IMR-90 (cell line): Measurements from ENCODE around the gene CSNK2A3. TPM values are rescaled to one million over a fixed set of nuclear protein-coding genes. Genes with fewer than 3 reads are reported as not detected.

Experiments used
- ATAC-seq: fragments of 200-7000 bp; cut with Tn5 transposase; 2 replicates; pipeline ENCODE4 v1.9.1; 2020; ENCODE audit warnings: low read depth, mild to moderate bottlenecking, moderate library complexity
- BruUV-seq: library from RNA; stranded (reverse); fragments of 400-500 nt; replicated peaks from 2 replicates; lab custom pipeline; 2021; lab: Mats Ljungman, UMichigan
- CTCF ChIA-PET: fragments of 300-600 bp; formaldehyde crosslinking; extraction: SDS; loops from one replicate; lab custom pipeline; 2021; ENCODE audit warnings: antibody characterized with exemption; lab: Yijun Ruan, JAX
- POLR2A ChIA-PET: fragments of 300-600 bp; sonication (Branson Sonifier 250); formaldehyde crosslinking; loops from one replicate; lab custom pipeline; 2022; ENCODE audit warnings: antibody characterized with exemption; ENCODE audit not compliant: unreplicated experiment; lab: Charles Lee
- DNase-seq: peaks from one replicate; pipeline ENCODE4 v3.0.0; 2013
- H2AFZ ChIP-seq: replicated peaks from 2 replicates; pipeline ENCODE3; 2013; ENCODE audit warnings: low read length, mild to moderate bottlenecking; ENCODE audit not compliant: poor library complexity
- H2AK5ac ChIP-seq: 2 replicates; pipeline ENCODE4 v1.6.1; 2013; ENCODE audit warnings: low read depth, low read length, inconsistent platforms
- H2AK9ac ChIP-seq: replicated peaks from 2 replicates; pipeline ENCODE3; 2013; ENCODE audit warnings: mild to moderate bottlenecking, low read depth, low read length, moderate library complexity; ENCODE audit not compliant: poor library complexity
- H2BK120ac ChIP-seq: 2 replicates; pipeline ENCODE4 v1.6.1; 2013; ENCODE audit warnings: low read depth, low read length, inconsistent platforms
- H2BK15ac ChIP-seq: 3 replicates; pipeline ENCODE4 v1.6.1; 2013; ENCODE audit warnings: low read depth, low read length, inconsistent platforms
- H2BK20ac ChIP-seq: 2 replicates; pipeline ENCODE4 v1.6.1; 2013; ENCODE audit warnings: low read depth, mild to moderate bottlenecking, inconsistent platforms, low read length, moderate library complexity
- H2BK5ac ChIP-seq: 2 replicates; pipeline ENCODE4 v1.6.1; 2013; ENCODE audit warnings: mild to moderate bottlenecking, low read depth, low read length, inconsistent platforms; ENCODE audit not compliant: poor library complexity, severe bottlenecking
- H3K14ac ChIP-seq: replicated peaks from 2 replicates; pipeline ENCODE4 v1.6.1; 2013; ENCODE audit warnings: low read depth, low read length, inconsistent platforms
- H3K18ac ChIP-seq: 2 replicates; pipeline ENCODE4 v1.6.1; 2013; ENCODE audit warnings: low read depth, low read length, control low read depth
- H3K23ac ChIP-seq: 2 replicates; pipeline ENCODE4 v1.6.1; 2013; ENCODE audit warnings: low read depth, low read length, inconsistent platforms
- H3K27ac ChIP-seq: 2 replicates; pipeline ENCODE4 v1.5.1; 2013; ENCODE audit warnings: mild to moderate bottlenecking, control low read depth, low read length; ENCODE audit not compliant: insufficient read depth
- H3K27me3 ChIP-seq: 2 replicates; pipeline ENCODE4 v1.6.1; 2013; ENCODE audit warnings: low read length; ENCODE audit not compliant: control insufficient read depth, insufficient read depth
- H3K36me3 ChIP-seq: 2 replicates; pipeline ENCODE4 v1.6.1; 2013; ENCODE audit warnings: low read length, mixed read lengths; ENCODE audit not compliant: control insufficient read depth, insufficient read depth
- H3K4ac ChIP-seq: 2 replicates; pipeline ENCODE4 v1.6.1; 2013; ENCODE audit warnings: low read depth, low read length, inconsistent platforms
- H3K4me1 ChIP-seq: 2 replicates; pipeline ENCODE4 v1.6.1; 2013; ENCODE audit warnings: low read length, mixed read lengths; ENCODE audit not compliant: control insufficient read depth, insufficient read depth
- H3K4me2 ChIP-seq: 2 replicates; pipeline ENCODE4 v1.6.1; 2013; ENCODE audit warnings: low read depth, mild to moderate bottlenecking, control low read depth, low read length, moderate library complexity
- H3K4me3 ChIP-seq: 2 replicates; pipeline ENCODE4 v1.5.1; 2013; ENCODE audit warnings: low read depth, mild to moderate bottlenecking, control low read depth, low read length, moderate library complexity; ENCODE audit not compliant: insufficient read depth
- H3K56ac ChIP-seq: 2 replicates; pipeline ENCODE4 v1.6.1; 2013; ENCODE audit warnings: low read length, inconsistent platforms; ENCODE audit not compliant: insufficient read depth; ENCODE audit errors: extremely low read depth
- H3K79me1 ChIP-seq, 2 experiments: 2 replicates each; pipeline ENCODE4 v1.6.1; 2013; ENCODE audit warnings: low read length in 2 of 2, inconsistent platforms in 1 of 2, low read depth in 1 of 2
- H3K9ac ChIP-seq: 2 replicates; pipeline ENCODE4 v1.6.1; 2013; ENCODE audit warnings: low read depth, low read length, control low read depth
- H3K9me1 ChIP-seq: 2 replicates; pipeline ENCODE4 v1.6.1; 2013; ENCODE audit warnings: low read length, inconsistent platforms; ENCODE audit not compliant: insufficient read depth
- H3K9me3 ChIP-seq: 2 replicates; pipeline ENCODE4 v1.6.1; 2013; ENCODE audit warnings: low read length; ENCODE audit not compliant: control insufficient read depth, insufficient read depth
- H4K20me1 ChIP-seq: 2 replicates; pipeline ENCODE4 v1.6.1; 2013; ENCODE audit warnings: low read length, inconsistent platforms; ENCODE audit not compliant: insufficient read depth
- H4K5ac ChIP-seq: 2 replicates; pipeline ENCODE4 v1.6.1; 2013; ENCODE audit warnings: mild to moderate bottlenecking, low read depth, low read length, control low read depth
- H4K8ac ChIP-seq, 2 experiments: 2 replicates each; pipeline ENCODE4 v1.6.1; 2013; ENCODE audit warnings: low read depth in 2 of 2, low read length in 2 of 2, control low read depth in 1 of 2, inconsistent platforms in 1 of 2
- H4K91ac ChIP-seq: 2 replicates; pipeline ENCODE4 v1.6.1; 2013; ENCODE audit warnings: low read depth, low read length, inconsistent platforms; ENCODE audit not compliant: insufficient read depth
- BHLHE40 ChIP-seq: fragments of 150-350 bp; IDR thresholded peaks from 2 replicates; pipeline ENCODE4 v1.6.1; 2016; ENCODE audit warnings: mild to moderate bottlenecking, low read depth, low read length
- CEBPB ChIP-seq: IDR thresholded peaks from 2 replicates; pipeline ENCODE4 v1.6.1; 2012; ENCODE audit warnings: low read depth, low read length, improper control_type of control experiment
- CHD1 ChIP-seq: IDR thresholded peaks from 2 replicates; pipeline ENCODE4 v1.6.1; 2012; ENCODE audit warnings: low read depth, low read length, improper control_type of control experiment
- FOS ChIP-seq: fragments of 150-350 bp; IDR thresholded peaks from 2 replicates; pipeline ENCODE4 v1.6.1; 2016; ENCODE audit warnings: low read depth, low read length
- MAFK ChIP-seq: IDR thresholded peaks from 2 replicates; pipeline ENCODE4 v1.6.1; 2012; ENCODE audit warnings: low read depth, low read length, improper control_type of control experiment
- MAZ ChIP-seq: IDR thresholded peaks from 2 replicates; pipeline ENCODE4 v1.6.1; 2012; ENCODE audit warnings: low read depth, mild to moderate bottlenecking, low read length, improper control_type of control experiment, moderate library complexity, borderline replicate concordance
- MXI1 ChIP-seq: IDR thresholded peaks from 2 replicates; pipeline ENCODE4 v1.6.1; 2012; ENCODE audit warnings: low read depth, mild to moderate bottlenecking, low read length, moderate library complexity, borderline replicate concordance
- NFE2L2 ChIP-seq: fragments of 150-350 bp; IDR thresholded peaks from 2 replicates; pipeline ENCODE4 v1.6.1; 2016; ENCODE audit warnings: low read depth, mild to moderate bottlenecking, low read length
- POLR2A ChIP-seq: IDR thresholded peaks from 2 replicates; pipeline ENCODE4 v1.6.1; 2012; ENCODE audit warnings: mild to moderate bottlenecking, low read depth, low read length
- RAD21 ChIP-seq: IDR thresholded peaks from 2 replicates; pipeline ENCODE4 v1.6.1; 2012; ENCODE audit warnings: low read length, improper control_type of control experiment
- RCOR1 ChIP-seq: IDR thresholded peaks from 2 replicates; pipeline ENCODE4 v1.6.1; 2012; ENCODE audit warnings: mild to moderate bottlenecking, low read length, improper control_type of control experiment; ENCODE audit not compliant: insufficient replicate concordance
- RFX5 ChIP-seq: IDR thresholded peaks from 2 replicates; pipeline ENCODE4 v1.8.0; 2012; ENCODE audit warnings: low read depth, mild to moderate bottlenecking, low read length, moderate library complexity
- SMC3 ChIP-seq: fragments of 150-350 bp; IDR thresholded peaks from 2 replicates; pipeline ENCODE4 v1.6.1; 2016; ENCODE audit warnings: low read depth, mild to moderate bottlenecking, antibody characterized with exemption, low read length, moderate library complexity
- WGBS, 2 experiments: methylation state at CpG; one replicate each; pipeline versions ENCODE4 v1.1.5 to v1.1.7; 2013; ENCODE audit warnings: missing lambda C conversion rate in 2 of 2; ENCODE audit not compliant: insufficient read length in 1 of 2; ENCODE audit errors: extremely low coverage in 2 of 2; 5-methylcytosine and 5-hydroxymethylcytosine counted together
- dilution Hi-C: fragments of 300-500 bp; cut with HindIII; formaldehyde crosslinking; loops from one replicate; pipeline ENCODE4 v1.14.3; 2018; ENCODE audit warnings: low sequenced_read_pairs; ENCODE audit not compliant: unreplicated experiment
- in situ Hi-C: fragments of 300-500 bp; cut with MboI; formaldehyde crosslinking; loops from 3 replicates; pipeline ENCODE4 v1.14.3; 2019; ENCODE audit warnings: low sequenced_read_pairs, inconsistent platforms, mixed read lengths
- intact Hi-C: fragments of 100-400 bp; cut with micrococcal nuclease; formaldehyde crosslinking; loops from 2 replicates; pipeline ENCODE4 v1.10.0; 2022
- polyA plus RNA-seq, 3 experiments: library from polyadenylated mRNA; depleted of rRNA; stranded (reverse); fragments of >200 nt; gene quantifications; 2 replicates each; pipeline ENCODE4 v1.2.3, GENCODE V29; 2012; ENCODE audit warnings: low replicate concordance in 1 of 3
- total RNA-seq: library from RNA; depleted of rRNA; stranded (reverse); fragments of >200 nt; gene quantifications from 2 replicates; pipeline ENCODE4 v1.2.3, GENCODE V29; 2012
- TF ChIP-seq, protein P1 (sequence below): fragments of 150-350 bp; IDR thresholded peaks from 2 replicates; pipeline ENCODE4 v1.6.1; 2016; ENCODE audit warnings: low read depth, mild to moderate bottlenecking, low read length, moderate library complexity, borderline replicate concordance
- TF ChIP-seq, protein P2 (sequence below): conservative IDR thresholded peaks from 2 replicates; pipeline ENCODE4 v1.5.1; 2012; ENCODE audit warnings: mild to moderate bottlenecking, low read depth, low read length, improper control_type of control experiment
- TF ChIP-seq, protein P3 (sequence below): fragments of 150-350 bp; IDR thresholded peaks from 2 replicates; pipeline ENCODE4 v1.6.1; 2017; ENCODE audit warnings: mild to moderate bottlenecking, antibody characterized with exemption, low read length, low read depth

Gene CSNK2A3
- total and polyA plus RNA-seq, 2 of the 4 experiments (the other 2 are of a cell fraction), result 1.2 to 3.2 TPM

DNA sequence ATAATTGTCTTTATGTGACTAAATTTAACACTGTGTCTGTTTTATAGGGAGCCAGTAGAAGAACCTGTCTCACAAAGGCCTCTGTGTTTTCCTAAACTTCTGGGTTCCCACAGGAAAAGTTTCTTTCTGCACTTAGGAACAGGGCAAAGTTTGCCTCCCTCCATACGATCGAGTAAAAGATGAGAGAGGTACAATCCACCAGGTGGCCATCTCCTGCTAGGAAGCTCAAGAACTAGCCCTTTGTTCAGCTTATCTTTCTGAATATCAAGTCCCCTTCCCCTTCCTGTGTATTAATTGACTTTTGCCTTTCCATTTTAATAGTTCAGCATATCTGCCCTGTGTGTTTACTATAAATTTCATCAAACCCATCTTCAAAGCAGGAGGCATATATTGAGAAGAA, 18.0 kb downstream of the CSNK2A3 start:
- no peaks in the 10 kb centered on the region for H3K4me1 ChIP-seq
- ChIA-PET POLR2A (no interaction called here), CTCF (no interaction called here)
- peaks cover 9% of the 10 kb centered on the region for H3K27me3 ChIP-seq
- H3K36me3 ChIP-seq, result no peaks in the 10 kb centered on the region
- H4K8ac ChIP-seq, result no peak overlapping the region
- H4K5ac ChIP-seq, result no peak overlapping the region
- H3K23ac ChIP-seq, result no peak overlapping the region
- no TSS peak for BruUV-seq
- TF ChIP-seq POLR2A (no peak), MXI1 (no peak), SMC3 (no peak), MAFK (no peak), FOS (no peak), RFX5 (no peak), NFE2L2 (no peak), MAZ (no peak), CHD1 (no peak), CEBPB (no peak), RCOR1 (no peak), BHLHE40 (no peak), RAD21 (no peak)
- TF ChIP-seq, protein P1, sequence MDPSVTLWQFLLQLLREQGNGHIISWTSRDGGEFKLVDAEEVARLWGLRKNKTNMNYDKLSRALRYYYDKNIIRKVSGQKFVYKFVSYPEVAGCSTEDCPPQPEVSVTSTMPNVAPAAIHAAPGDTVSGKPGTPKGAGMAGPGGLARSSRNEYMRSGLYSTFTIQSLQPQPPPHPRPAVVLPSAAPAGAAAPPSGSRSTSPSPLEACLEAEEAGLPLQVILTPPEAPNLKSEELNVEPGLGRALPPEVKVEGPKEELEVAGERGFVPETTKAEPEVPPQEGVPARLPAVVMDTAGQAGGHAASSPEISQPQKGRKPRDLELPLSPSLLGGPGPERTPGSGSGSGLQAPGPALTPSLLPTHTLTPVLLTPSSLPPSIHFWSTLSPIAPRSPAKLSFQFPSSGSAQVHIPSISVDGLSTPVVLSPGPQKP, result no peak
- TF ChIP-seq, protein P2, sequence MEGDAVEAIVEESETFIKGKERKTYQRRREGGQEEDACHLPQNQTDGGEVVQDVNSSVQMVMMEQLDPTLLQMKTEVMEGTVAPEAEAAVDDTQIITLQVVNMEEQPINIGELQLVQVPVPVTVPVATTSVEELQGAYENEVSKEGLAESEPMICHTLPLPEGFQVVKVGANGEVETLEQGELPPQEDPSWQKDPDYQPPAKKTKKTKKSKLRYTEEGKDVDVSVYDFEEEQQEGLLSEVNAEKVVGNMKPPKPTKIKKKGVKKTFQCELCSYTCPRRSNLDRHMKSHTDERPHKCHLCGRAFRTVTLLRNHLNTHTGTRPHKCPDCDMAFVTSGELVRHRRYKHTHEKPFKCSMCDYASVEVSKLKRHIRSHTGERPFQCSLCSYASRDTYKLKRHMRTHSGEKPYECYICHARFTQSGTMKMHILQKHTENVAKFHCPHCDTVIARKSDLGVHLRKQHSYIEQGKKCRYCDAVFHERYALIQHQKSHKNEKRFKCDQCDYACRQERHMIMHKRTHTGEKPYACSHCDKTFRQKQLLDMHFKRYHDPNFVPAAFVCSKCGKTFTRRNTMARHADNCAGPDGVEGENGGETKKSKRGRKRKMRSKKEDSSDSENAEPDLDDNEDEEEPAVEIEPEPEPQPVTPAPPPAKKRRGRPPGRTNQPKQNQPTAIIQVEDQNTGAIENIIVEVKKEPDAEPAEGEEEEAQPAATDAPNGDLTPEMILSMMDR, result no peak
- TF ChIP-seq, protein P3, sequence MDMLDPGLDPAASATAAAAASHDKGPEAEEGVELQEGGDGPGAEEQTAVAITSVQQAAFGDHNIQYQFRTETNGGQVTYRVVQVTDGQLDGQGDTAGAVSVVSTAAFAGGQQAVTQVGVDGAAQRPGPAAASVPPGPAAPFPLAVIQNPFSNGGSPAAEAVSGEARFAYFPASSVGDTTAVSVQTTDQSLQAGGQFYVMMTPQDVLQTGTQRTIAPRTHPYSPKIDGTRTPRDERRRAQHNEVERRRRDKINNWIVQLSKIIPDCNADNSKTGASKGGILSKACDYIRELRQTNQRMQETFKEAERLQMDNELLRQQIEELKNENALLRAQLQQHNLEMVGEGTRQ, result no peak
- no peaks in the 10 kb centered on the region for H3K79me1 ChIP-seq
- H2BK15ac ChIP-seq, result no peak overlapping the region
- no peak overlapping the region for H2BK120ac ChIP-seq
- H3K4me2 ChIP-seq, result no peak overlapping the region
- ATAC-seq (no peak), DNase-seq (no peak)
- dilution Hi-C loops (no loop called here), in situ Hi-C loops (no loop called here), intact Hi-C loops (no loop called here)
- no peak overlapping the region for H2AFZ ChIP-seq
- no peak overlapping the region for H2AK9ac ChIP-seq
- no peak overlapping the region for H3K56ac ChIP-seq
- no peaks in the 10 kb centered on the region for H4K20me1 ChIP-seq
- no peak overlapping the region for H3K27ac ChIP-seq
- H3K9ac ChIP-seq, result no peak overlapping the region
- no CpG with 5 or more reads among the region's 2 CpGs for WGBS, 2 experiments
- no peak overlapping the region for H3K4me3 ChIP-seq
- no peak overlapping the region for H3K4ac ChIP-seq
- no peak overlapping the region for H3K14ac ChIP-seq
- no peaks in the 10 kb centered on the region for H3K9me3 ChIP-seq
- no peak overlapping the region for H4K91ac ChIP-seq
- no peaks in the 10 kb centered on the region for H3K9me1 ChIP-seq
- H2BK5ac ChIP-seq, result no peak overlapping the region
- no peak overlapping the region for H2AK5ac ChIP-seq
- no peak overlapping the region for H3K18ac ChIP-seq
- no peak overlapping the region for H2BK20ac ChIP-seq
